Thyroid gland (tissue), 4 donors: ENCODE results near the gene CNPY4.

Experiments
- CTCF ChIP-seq, 6 experiments: fragments of 200-600 bp in 3 of 6; fragments of 450-650 bp in 3 of 6; sonication (generic) in 3 of 6; IDR thresholded peaks; one replicate each; pipeline ENCODE4 v1.5.1; 2016 to 2019; ENCODE audit warnings: antibody characterized with exemption in 6 of 6, mild to moderate bottlenecking in 2 of 6, inconsistent platforms in 1 of 6, moderate library complexity in 1 of 6
- POLR2A ChIP-seq, 2 donors: fragments of 450-650 bp; IDR thresholded peaks; one replicate each; pipeline ENCODE4 v1.6.1; 2017; ENCODE audit warnings: antibody characterized with exemption in 2 of 2, mild to moderate bottlenecking in 2 of 2, moderate library complexity in 1 of 2

- TF ChIP-seq POLR2A (IDR thresholded peaks at IDR 0.05), result no peak
- no peak for TF ChIP-seq CTCF (IDR thresholded peaks at IDR 0.05)
These were observed 36.5 kb upstream of the CNPY4 start for GRCh38 chr7:100082978-100083377.
